Calu3 (cell line): Measurements from ENCODE around the gene ANKMY1. TPM values are rescaled to one million over a fixed set of nuclear protein-coding genes. Genes with fewer than 3 reads are reported as not detected.

Experiments used
- BruUV-seq: library from RNA; stranded (reverse); fragments of 400-500 nt; replicated peaks from 2 replicates; lab custom pipeline; 2021; lab: Mats Ljungman, UMichigan
- CTCF ChIA-PET: fragments of 300-600 bp; sonication (Branson Sonifier 250); formaldehyde crosslinking; loops from one replicate; lab custom pipeline; 2022; ENCODE audit warnings: antibody characterized with exemption; lab: Charles Lee
- DNase-seq: peaks from one replicate; pipeline ENCODE4 v3.0.0; 2022
- H3K27ac Mint-ChIP-seq: one replicate; pipeline ENCODE4 v1.8.0; 2022; ENCODE audit warnings: mixed read lengths; ENCODE audit not compliant: unreplicated experiment
- H3K27me3 Mint-ChIP-seq: one replicate; pipeline ENCODE4 v1.8.0; 2022; ENCODE audit warnings: mixed read lengths; ENCODE audit not compliant: unreplicated experiment
- H3K36me3 Mint-ChIP-seq: one replicate; pipeline ENCODE4 v1.8.0; 2022; ENCODE audit warnings: mild to moderate bottlenecking, moderate library complexity, mixed read lengths; ENCODE audit not compliant: insufficient read depth, unreplicated experiment
- H3K4me1 Mint-ChIP-seq: one replicate; pipeline ENCODE4 v1.8.0; 2022; ENCODE audit warnings: mild to moderate bottlenecking, low read depth, mixed read lengths; ENCODE audit not compliant: unreplicated experiment
- H3K4me3 Mint-ChIP-seq: one replicate; pipeline ENCODE4 v1.8.0; 2022; ENCODE audit warnings: mild to moderate bottlenecking, low read depth, moderate library complexity, mixed read lengths; ENCODE audit not compliant: unreplicated experiment
- H3K9me3 Mint-ChIP-seq: one replicate; pipeline ENCODE4 v1.8.0; 2022; ENCODE audit warnings: low read depth, mixed read lengths; ENCODE audit not compliant: unreplicated experiment
- CTCF ChIP-seq: fragments of 200-600 bp; IDR thresholded peaks from one replicate; pipeline ENCODE4 v1.8.0; 2022; ENCODE audit warnings: antibody characterized with exemption; ENCODE audit not compliant: unreplicated experiment
- intact Hi-C: fragments of 100-400 bp; cut with micrococcal nuclease; formaldehyde crosslinking; loops from one replicate; pipeline ENCODE4 v1.10.0; 2022; ENCODE audit not compliant: unreplicated experiment
- total RNA-seq: library from RNA; stranded (reverse); gene quantifications from 2 replicates; pipeline ENCODE4 v1.2.3, GENCODE V29; 2022

The ANKMY1 gene
- total RNA-seq, 1 experiment from 2014 or later, result 38.2 TPM

- CTCF ChIA-PET, result interaction anchor here (0.6 kb wide), 1 partner anchor 55 kb away, joined by 5 read pairs; no protein-coding TSS in a partner anchor
- no peak for DNase-seq
- no peak overlapping the region for H3K27ac Mint-ChIP-seq
- BruUV-seq, result no TSS peak
- H3K36me3 Mint-ChIP-seq, result peaks cover 25% of the 10 kb centered on the region
- H3K4me3 Mint-ChIP-seq, result no peak overlapping the region
- TF ChIP-seq CTCF, result no peak
- no peaks in the 10 kb centered on the region for H3K27me3 Mint-ChIP-seq
- H3K9me3 Mint-ChIP-seq, result peaks cover 24% of the 10 kb centered on the region
- no peaks in the 10 kb centered on the region for H3K4me1 Mint-ChIP-seq
- intact Hi-C loops, result no loop called here
Measured at GRCh38 chr2:240491483-240491882, 66.3 kb downstream of the ANKMY1 start.

GRCh38 chr2:240482141-240482540 lies 75.6 kb downstream of the ANKMY1 start:
- no peak overlapping the region for H3K27ac Mint-ChIP-seq
- TF ChIP-seq CTCF, result no peak
- no TSS peak for BruUV-seq
- H3K9me3 Mint-ChIP-seq, result peaks cover 3% of the 10 kb centered on the region
- H3K27me3 Mint-ChIP-seq, result no peaks in the 10 kb centered on the region
- peaks cover 17% of the 10 kb centered on the region for H3K36me3 Mint-ChIP-seq
- H3K4me1 Mint-ChIP-seq, result no peaks in the 10 kb centered on the region
- DNase-seq, result no peak
- intact Hi-C loops, result no loop called here
- H3K4me3 Mint-ChIP-seq, result no peak overlapping the region
- CTCF ChIA-PET, result no interaction called here

- Mint-ChIP-seq H3K27me3 (no peaks in the 10 kb centered on the region), H3K4me1 (no peaks in the 10 kb centered on the region), H3K9me3 (no peaks in the 10 kb centered on the region), H3K4me3 (no peak overlapping the region), H3K27ac (no peak overlapping the region), H3K36me3 (peaks cover 17% of the 10 kb centered on the region)
- no peak for TF ChIP-seq CTCF
- no TSS peak for BruUV-seq
- intact Hi-C loops, result no loop called here
- DNase-seq, result no peak
- CTCF ChIA-PET, result no interaction called here
Measured at GRCh38 chr2:240481720-240482119, 76.1 kb downstream of the ANKMY1 start.

GRCh38 chr2:240480834-240481623 lies 76.8 kb downstream of the ANKMY1 start:
- intact Hi-C loops, result no loop called here
- CTCF ChIA-PET, result no interaction called here
- Mint-ChIP-seq H3K36me3 (peaks cover 17% of the 10 kb centered on the region), H3K4me3 (no peak overlapping the region), H3K27ac (no peak overlapping the region), H3K9me3 (no peaks in the 10 kb centered on the region), H3K4me1 (no peaks in the 10 kb centered on the region), H3K27me3 (no peaks in the 10 kb centered on the region)
- no peak for TF ChIP-seq CTCF
- no TSS peak for BruUV-seq
- DNase-seq, result no peak
